B cell (primary cell): ENCODE results near the gene NRL. TPM values are rescaled to one million over a fixed set of nuclear protein-coding genes. Genes with fewer than 3 reads are reported as not detected.

Experiments used
- ATAC-seq: fragments of 200-7000 bp; cut with Tn5 transposase; one replicate; pipeline ENCODE4 v1.10.0; 2021; ENCODE audit warnings: low read depth, mild to moderate bottlenecking, moderate number of reproducible peaks, moderate library complexity
- CTCF ChIA-PET: fragments of 350-600 bp; sonication (Branson Sonifier 250); formaldehyde crosslinking; loops from one replicate; lab custom pipeline; 2021; ENCODE audit warnings: antibody characterized with exemption, inconsistent platforms; lab: Charles Lee
- POLR2A ChIA-PET: fragments of 350-600 bp; sonication (Branson Sonifier 250); formaldehyde crosslinking; loops from one replicate; lab custom pipeline; 2021; ENCODE audit warnings: antibody characterized with exemption; lab: Charles Lee
- DNase-seq: peaks from one replicate; pipeline ENCODE4 v3.0.0; 2013
- H2AFZ ChIP-seq: 2 replicates; pipeline ENCODE4 v1.6.1; 2012; ENCODE audit warnings: mild to moderate bottlenecking, low read depth, low read length; ENCODE audit not compliant: insufficient read depth, poor library complexity, severe bottlenecking
- H3K27ac ChIP-seq, 2 donors: 1 replicate in 1 of 2; 2 replicates in 1 of 2; pipeline ENCODE4 v1.5.1; 2012 to 2013; ENCODE audit warnings: low read length in 2 of 2, mild to moderate bottlenecking in 2 of 2, moderate library complexity in 1 of 2
- H3K27me3 ChIP-seq, 4 experiments: fragments of 200-600 bp in 1 of 4; sonication (generic) in 1 of 4; replicated peaks in 1 of 4; 1 replicate in 2 of 4; 2 replicates in 2 of 4; pipeline versions ENCODE4 v1.6.1 to v1.7.0; 2013 to 2016; ENCODE audit warnings: low read length in 3 of 4, mild to moderate bottlenecking in 2 of 4, mixed read lengths in 1 of 4, moderate library complexity in 1 of 4; ENCODE audit not compliant: insufficient read depth in 4 of 4, control insufficient read depth in 3 of 4; ENCODE audit errors: control extremely low read depth in 1 of 4
- H3K36me3 ChIP-seq, 2 experiments: replicated peaks in 1 of 2; 1 replicate in 1 of 2; 2 replicates in 1 of 2; pipeline versions ENCODE4 v1.6.1 to v1.7.1; 2013; ENCODE audit warnings: low read length in 1 of 2; ENCODE audit not compliant: insufficient read depth in 2 of 2, control insufficient read depth in 1 of 2; ENCODE audit errors: control extremely low read depth in 1 of 2, extremely low read depth in 1 of 2
- H3K4me1 ChIP-seq, 2 donors: fragments of 200-600 bp in 1 of 2; sonication (generic) in 1 of 2; 1 replicate in 1 of 2; 2 replicates in 1 of 2; pipeline versions ENCODE4 v1.5.1 to v1.6.1; 2013 to 2017; ENCODE audit warnings: low read length in 2 of 2; ENCODE audit not compliant: control insufficient read depth in 2 of 2, insufficient read depth in 2 of 2
- H3K4me2 ChIP-seq: replicated peaks from 2 replicates; pipeline ENCODE3; 2012; ENCODE audit warnings: mild to moderate bottlenecking, low read depth, low read length; ENCODE audit not compliant: poor library complexity, severe bottlenecking
- H3K4me3 ChIP-seq, 5 experiments: fragments of 200-600 bp in 1 of 5; sonication (generic) in 1 of 5; 1 replicate in 3 of 5; 2 replicates in 2 of 5; pipeline versions ENCODE4 v1.5.1 to v1.7.0; 2011 to 2016; ENCODE audit warnings: low read length in 4 of 5, mild to moderate bottlenecking in 4 of 5, low read depth in 2 of 5, control low read depth in 1 of 5, moderate library complexity in 1 of 5; ENCODE audit not compliant: insufficient read depth in 1 of 5; ENCODE audit errors: control extremely low read depth in 1 of 5, extremely low read depth in 1 of 5
- H3K79me2 ChIP-seq: fragments of 200-600 bp; sonication (generic); one replicate; pipeline ENCODE4 v1.6.0; 2016; ENCODE audit warnings: low read length; ENCODE audit not compliant: control insufficient read depth, insufficient read depth
- H3K9ac ChIP-seq: fragments of 200-600 bp; sonication (generic); 2 replicates; pipeline ENCODE4 v1.6.1; 2017; ENCODE audit warnings: mild to moderate bottlenecking, low read length, moderate library complexity
- H3K9me3 ChIP-seq, 3 donors: one replicate each; pipeline versions ENCODE4 v1.6.1 to v1.7.1; 2013; ENCODE audit warnings: low read length in 2 of 3; ENCODE audit not compliant: control insufficient read depth in 2 of 3, insufficient read depth in 1 of 3; ENCODE audit errors: control extremely low read depth in 1 of 3
- H4K20me1 ChIP-seq: 2 replicates; pipeline ENCODE4 v1.6.0; 2012; ENCODE audit warnings: mild to moderate bottlenecking, low read length; ENCODE audit not compliant: insufficient read depth, control insufficient read depth, poor library complexity, severe bottlenecking
- H3K27ac Mint-ChIP-seq: one replicate; pipeline ENCODE4 v1.8.0; 2021; ENCODE audit warnings: mixed read lengths
- H3K27me3 Mint-ChIP-seq: one replicate; pipeline ENCODE4 v1.8.0; 2021; ENCODE audit warnings: mixed read lengths
- H3K4me1 Mint-ChIP-seq: one replicate; pipeline ENCODE4 v1.8.0; 2021; ENCODE audit warnings: mixed read lengths
- H3K4me3 Mint-ChIP-seq: one replicate; pipeline ENCODE4 v1.8.0; 2021; ENCODE audit warnings: mixed read lengths
- H3K9me3 Mint-ChIP-seq: one replicate; pipeline ENCODE4 v1.8.0; 2022; ENCODE audit warnings: mixed read lengths; ENCODE audit not compliant: insufficient read depth
- EZH2 ChIP-seq: IDR thresholded peaks from 2 replicates; pipeline ENCODE4 v1.6.1; 2012; ENCODE audit warnings: borderline replicate concordance, low read depth, mild to moderate bottlenecking, moderate library complexity, low read length; ENCODE audit not compliant: insufficient read depth, poor library complexity, severe bottlenecking
- WGBS: methylation state at CpG from one replicate; pipeline ENCODE4 v1.1.5; 2013; ENCODE audit warnings: missing lambda C conversion rate; ENCODE audit not compliant: insufficient coverage; 5-methylcytosine and 5-hydroxymethylcytosine counted together
- intact Hi-C: fragments of 100-400 bp; cut with micrococcal nuclease; formaldehyde crosslinking; loops from one replicate; pipeline ENCODE4 v1.10.0; 2022
- polyA plus RNA-seq: library from polyadenylated mRNA; depleted of rRNA; stranded (reverse); fragments of >200 nt; gene quantifications from 2 replicates; pipeline ENCODE4 v1.2.3, GENCODE V29; 2012
- total RNA-seq, 2 donors: library from RNA; stranded (reverse); fragments of 120-200 nt in 1 of 2; gene quantifications; 1 replicate in 1 of 2; 2 replicates in 1 of 2; pipeline versions ENCODE4 v1.2.3 to v1.2.4, GENCODE V29; 2013 to 2022
- TF ChIP-seq, protein P1 (sequence below): fragments of 200-600 bp; IDR thresholded peaks from one replicate; pipeline ENCODE4 v1.8.0; 2022; ENCODE audit warnings: antibody characterized with exemption, mild to moderate bottlenecking

Gene NRL
- total and polyA plus RNA-seq, 2 donors (not counting 1 experiment from before 2014, with no cell fraction given), result 7.0 to 8.8 TPM

DNA sequence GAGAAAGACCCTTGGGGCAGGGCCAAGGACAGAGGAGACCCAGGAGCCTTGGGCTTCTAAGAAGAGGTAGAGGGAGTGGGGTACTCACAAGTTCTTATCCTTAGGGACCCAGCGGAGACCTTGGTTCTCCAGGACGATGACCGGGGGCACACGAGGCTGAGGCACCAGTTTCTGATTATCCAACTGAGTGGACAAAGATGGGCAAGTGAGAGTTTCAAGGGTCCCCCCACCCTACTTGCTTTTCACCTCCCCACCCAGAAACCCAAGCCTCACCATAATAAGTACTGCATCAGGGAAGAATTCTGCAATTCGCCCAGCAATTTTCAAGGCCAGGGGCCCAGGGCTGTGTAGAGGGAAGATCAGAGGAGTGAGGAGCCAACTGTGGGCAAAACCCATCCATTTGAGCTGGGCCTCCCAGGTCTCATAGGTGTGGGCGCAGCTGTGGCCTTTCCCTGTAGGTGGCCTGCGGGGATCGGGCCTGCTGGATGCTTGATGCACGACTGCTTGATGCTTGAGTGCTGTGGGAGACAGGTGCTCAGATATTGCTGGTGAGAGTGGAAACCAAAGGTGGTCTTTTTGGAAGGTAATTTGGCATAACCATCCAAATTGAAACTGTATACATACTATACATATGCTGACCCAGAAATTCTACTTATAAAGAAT, 24.7 kb upstream of the NRL start:
- H3K79me2 ChIP-seq, result peaks cover 70% of the 10 kb centered on the region
- Mint-ChIP-seq H3K4me3 (peak overlapping the region; percentile 11), H3K4me1 (peaks cover 60% of the 10 kb centered on the region), H3K9me3 (no peaks in the 10 kb centered on the region), H3K27me3 (no peaks in the 10 kb centered on the region), H3K27ac (no peak overlapping the region)
- no peak overlapping the region for H3K9ac ChIP-seq
- DNase-seq (no peak), ATAC-seq (no peak)
- no peak for TF ChIP-seq EZH2
- TF ChIP-seq, protein P1, sequence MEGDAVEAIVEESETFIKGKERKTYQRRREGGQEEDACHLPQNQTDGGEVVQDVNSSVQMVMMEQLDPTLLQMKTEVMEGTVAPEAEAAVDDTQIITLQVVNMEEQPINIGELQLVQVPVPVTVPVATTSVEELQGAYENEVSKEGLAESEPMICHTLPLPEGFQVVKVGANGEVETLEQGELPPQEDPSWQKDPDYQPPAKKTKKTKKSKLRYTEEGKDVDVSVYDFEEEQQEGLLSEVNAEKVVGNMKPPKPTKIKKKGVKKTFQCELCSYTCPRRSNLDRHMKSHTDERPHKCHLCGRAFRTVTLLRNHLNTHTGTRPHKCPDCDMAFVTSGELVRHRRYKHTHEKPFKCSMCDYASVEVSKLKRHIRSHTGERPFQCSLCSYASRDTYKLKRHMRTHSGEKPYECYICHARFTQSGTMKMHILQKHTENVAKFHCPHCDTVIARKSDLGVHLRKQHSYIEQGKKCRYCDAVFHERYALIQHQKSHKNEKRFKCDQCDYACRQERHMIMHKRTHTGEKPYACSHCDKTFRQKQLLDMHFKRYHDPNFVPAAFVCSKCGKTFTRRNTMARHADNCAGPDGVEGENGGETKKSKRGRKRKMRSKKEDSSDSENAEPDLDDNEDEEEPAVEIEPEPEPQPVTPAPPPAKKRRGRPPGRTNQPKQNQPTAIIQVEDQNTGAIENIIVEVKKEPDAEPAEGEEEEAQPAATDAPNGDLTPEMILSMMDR, result no peak
- WGBS, result 96% methylated on average over 4 of the region's 9 CpGs
- H2AFZ ChIP-seq, result no peak overlapping the region
- peaks cover 0 to 42% of the 10 kb centered on the region in 2 experiments for H3K36me3 ChIP-seq
- ChIA-PET CTCF (interaction anchor here (2.2 to 4.6 kb wide), 2 partner anchors 22 to 31 kb away, joined by 9 to 43 read pairs; partner anchors contain the start of gene IRF9), POLR2A (interaction anchor here (0.6 to 1.0 kb wide), 3 partner anchors 7 to 25 kb away, joined by 3 to 4 read pairs (median 3); partner anchors contain the start of genes DCAF11, IRF9, NRL and PSME2)
- no peak overlapping the region for H3K4me3 ChIP-seq
- H3K4me1 ChIP-seq, result peaks cover 27 to 41% of the 10 kb centered on the region in 2 donors
- H3K4me2 ChIP-seq, result peak overlapping the region; percentile 14
- H3K27ac ChIP-seq, result peak overlapping the region in 1 of 2 donors; percentile 35
- peaks cover 16% of the 10 kb centered on the region for H4K20me1 ChIP-seq
- no peaks in the 10 kb centered on the region for H3K9me3 ChIP-seq
- intact Hi-C loops, result no loop called here
- H3K27me3 ChIP-seq, result no peaks in the 10 kb centered on the region
